ENCODE results near the gene APBA2.

APBA2 gene

GRCh38 chr15:28900041-28900891, 14.5 kb downstream of the APBA2 start:
- H3K27ac ChIP-seq (ENCODE audit: low read length) = no peak overlapping the region
- H3K4me3 ChIP-seq (ENCODE audit: low read depth in 1 of 2, low read length in 2 of 2) = no peak overlapping the region
- no peaks in the 10 kb centered on the region for H3K27me3 ChIP-seq (ENCODE audit: low read depth, low read length)
- no peaks in the 10 kb centered on the region for H3K4me1 ChIP-seq (ENCODE audit: control insufficient read depth in 1 of 2, insufficient read depth in 2 of 2, low read length in 2 of 2)
- H3K36me3 ChIP-seq (ENCODE audit: control insufficient read depth in 1 of 2, insufficient read depth in 2 of 2, low read length in 2 of 2) = no peaks in the 10 kb centered on the region
- no peaks in the 10 kb centered on the region for H3K9me3 ChIP-seq (ENCODE audit: control insufficient read depth in 1 of 2, low read length in 2 of 2)

GRCh38 chr15:28900892-28901586, 15.3 kb downstream of the APBA2 start:
- no peaks in the 10 kb centered on the region for H3K4me1 ChIP-seq (ENCODE audit: control insufficient read depth in 1 of 2, insufficient read depth in 2 of 2, low read length in 2 of 2)
- no peaks in the 10 kb centered on the region for H3K9me3 ChIP-seq (ENCODE audit: control insufficient read depth in 1 of 2, low read length in 2 of 2)
- H3K27ac ChIP-seq (ENCODE audit: low read length) = no peak overlapping the region
- no peaks in the 10 kb centered on the region for H3K36me3 ChIP-seq (ENCODE audit: control insufficient read depth in 1 of 2, insufficient read depth in 2 of 2, low read length in 2 of 2)
- H3K27me3 ChIP-seq (ENCODE audit: low read depth, low read length) = no peaks in the 10 kb centered on the region
- no peak overlapping the region for H3K4me3 ChIP-seq (ENCODE audit: low read depth in 1 of 2, low read length in 2 of 2)

GRCh38 chr15:28901587-28901980, 15.8 kb downstream of the APBA2 start:
- Histone ChIP-seq H3K4me1 (ENCODE audit: control insufficient read depth in 1 of 2, insufficient read depth in 2 of 2, low read length in 2 of 2) (no peaks in the 10 kb centered on the region), H3K27ac (ENCODE audit: low read length) (no peak overlapping the region), H3K36me3 (ENCODE audit: control insufficient read depth in 1 of 2, insufficient read depth in 2 of 2, low read length in 2 of 2) (no peaks in the 10 kb centered on the region), H3K4me3 (ENCODE audit: low read depth in 1 of 2, low read length in 2 of 2) (no peak overlapping the region), H3K27me3 (ENCODE audit: low read depth, low read length) (no peaks in the 10 kb centered on the region), H3K9me3 (ENCODE audit: control insufficient read depth in 1 of 2, low read length in 2 of 2) (no peaks in the 10 kb centered on the region)

GRCh38 chr15:28901987-28902745, 16.4 kb downstream of the APBA2 start:
- H3K27ac ChIP-seq (ENCODE audit: low read length) = no peak overlapping the region
- no peaks in the 10 kb centered on the region for H3K36me3 ChIP-seq (ENCODE audit: control insufficient read depth in 1 of 2, insufficient read depth in 2 of 2, low read length in 2 of 2)
- H3K4me3 ChIP-seq (ENCODE audit: low read depth in 1 of 2, low read length in 2 of 2) = no peak overlapping the region
- H3K9me3 ChIP-seq (ENCODE audit: control insufficient read depth in 1 of 2, low read length in 2 of 2) = no peaks in the 10 kb centered on the region
- no peaks in the 10 kb centered on the region for H3K4me1 ChIP-seq (ENCODE audit: control insufficient read depth in 1 of 2, insufficient read depth in 2 of 2, low read length in 2 of 2)
- H3K27me3 ChIP-seq (ENCODE audit: low read depth, low read length) = no peaks in the 10 kb centered on the region

- Histone ChIP-seq H3K4me1 (ENCODE audit: control insufficient read depth in 1 of 2, insufficient read depth in 2 of 2, low read length in 2 of 2) (no peaks in the 10 kb centered on the region), H3K9me3 (ENCODE audit: control insufficient read depth in 1 of 2, low read length in 2 of 2) (no peaks in the 10 kb centered on the region)
Observed at GRCh38 chr15:28902856-28903255, 17.1 kb downstream of the APBA2 start.

GRCh38 chr15:28903555-28903954, 17.8 kb downstream of the APBA2 start:
- no peak overlapping the region for H3K27ac ChIP-seq (ENCODE audit: low read length)
- no peak overlapping the region for H3K4me3 ChIP-seq (ENCODE audit: low read depth in 1 of 2, low read length in 2 of 2)
- H3K4me1 ChIP-seq (ENCODE audit: control insufficient read depth in 1 of 2, insufficient read depth in 2 of 2, low read length in 2 of 2) = no peaks in the 10 kb centered on the region
- no peaks in the 10 kb centered on the region for H3K36me3 ChIP-seq (ENCODE audit: control insufficient read depth in 1 of 2, insufficient read depth in 2 of 2, low read length in 2 of 2)
- no peaks in the 10 kb centered on the region for H3K27me3 ChIP-seq (ENCODE audit: low read depth, low read length)
- H3K9me3 ChIP-seq (ENCODE audit: control insufficient read depth in 1 of 2, low read length in 2 of 2) = no peaks in the 10 kb centered on the region

More at GRCh38 chr15:28902856-28903255, 17.1 kb downstream of the APBA2 start:
- Histone ChIP-seq H3K4me3 (ENCODE audit: low read depth in 1 of 2, low read length in 2 of 2) (no peak overlapping the region), H3K27ac (ENCODE audit: low read length) (no peak overlapping the region), H3K36me3 (ENCODE audit: control insufficient read depth in 1 of 2, insufficient read depth in 2 of 2, low read length in 2 of 2) (no peaks in the 10 kb centered on the region), H3K27me3 (ENCODE audit: low read depth, low read length) (no peaks in the 10 kb centered on the region)

- no peaks in the 10 kb centered on the region for H3K9me3 ChIP-seq (ENCODE audit: control insufficient read depth in 1 of 2, low read length in 2 of 2)
- H3K4me3 ChIP-seq (ENCODE audit: low read depth in 1 of 2, low read length in 2 of 2) = no peak overlapping the region
- H3K27me3 ChIP-seq (ENCODE audit: low read depth, low read length) = no peaks in the 10 kb centered on the region
- H3K4me1 ChIP-seq (ENCODE audit: control insufficient read depth in 1 of 2, insufficient read depth in 2 of 2, low read length in 2 of 2) = no peaks in the 10 kb centered on the region
- no peak overlapping the region for H3K27ac ChIP-seq (ENCODE audit: low read length)
- H3K36me3 ChIP-seq (ENCODE audit: control insufficient read depth in 1 of 2, insufficient read depth in 2 of 2, low read length in 2 of 2) = no peaks in the 10 kb centered on the region
Observed at GRCh38 chr15:28904003-28904402, 18.2 kb downstream of the APBA2 start.

GRCh38 chr15:28904541-28905315, 19.0 kb downstream of the APBA2 start:
- H3K27ac ChIP-seq (ENCODE audit: low read length) = no peak overlapping the region
- H3K9me3 ChIP-seq (ENCODE audit: control insufficient read depth in 1 of 2, low read length in 2 of 2) = no peaks in the 10 kb centered on the region
- no peaks in the 10 kb centered on the region for H3K36me3 ChIP-seq (ENCODE audit: control insufficient read depth in 1 of 2, insufficient read depth in 2 of 2, low read length in 2 of 2)
- H3K27me3 ChIP-seq (ENCODE audit: low read depth, low read length) = no peaks in the 10 kb centered on the region
- no peak overlapping the region for H3K4me3 ChIP-seq (ENCODE audit: low read depth in 1 of 2, low read length in 2 of 2)
- H3K4me1 ChIP-seq (ENCODE audit: control insufficient read depth in 1 of 2, insufficient read depth in 2 of 2, low read length in 2 of 2) = no peaks in the 10 kb centered on the region

GRCh38 chr15:28907338-28907960, 21.7 kb downstream of the APBA2 start:
- H3K27ac ChIP-seq (ENCODE audit: low read length) = no peak overlapping the region
- H3K9me3 ChIP-seq (ENCODE audit: control insufficient read depth in 1 of 2, low read length in 2 of 2) = no peaks in the 10 kb centered on the region
- no peak overlapping the region for H3K4me3 ChIP-seq (ENCODE audit: low read depth in 1 of 2, low read length in 2 of 2)
- H3K36me3 ChIP-seq (ENCODE audit: control insufficient read depth in 1 of 2, insufficient read depth in 2 of 2, low read length in 2 of 2) = no peaks in the 10 kb centered on the region
- H3K4me1 ChIP-seq (ENCODE audit: control insufficient read depth in 1 of 2, insufficient read depth in 2 of 2, low read length in 2 of 2) = no peaks in the 10 kb centered on the region
- H3K27me3 ChIP-seq (ENCODE audit: low read depth, low read length) = no peaks in the 10 kb centered on the region

- Histone ChIP-seq H3K27ac (ENCODE audit: low read length) (no peak overlapping the region), H3K4me1 (ENCODE audit: control insufficient read depth in 1 of 2, insufficient read depth in 2 of 2, low read length in 2 of 2) (no peaks in the 10 kb centered on the region), H3K9me3 (ENCODE audit: control insufficient read depth in 1 of 2, low read length in 2 of 2) (no peaks in the 10 kb centered on the region), H3K36me3 (ENCODE audit: control insufficient read depth in 1 of 2, insufficient read depth in 2 of 2, low read length in 2 of 2) (no peaks in the 10 kb centered on the region), H3K27me3 (ENCODE audit: low read depth, low read length) (no peaks in the 10 kb centered on the region), H3K4me3 (ENCODE audit: low read depth in 1 of 2, low read length in 2 of 2) (no peak overlapping the region)
Observed at GRCh38 chr15:28909958-28910500, 24.3 kb downstream of the APBA2 start.
